H1 (cell line): ENCODE results near the gene MTX1.

ENCODE experiments used
- BCL11A ChIP-seq, 2 experiments: IDR thresholded peaks; one replicate each; pipeline ENCODE4 v1.6.1; 2011; ENCODE audit warnings: low read depth in 2 of 2, low read length in 2 of 2, mild to moderate bottlenecking in 2 of 2
- CBX5 ChIP-seq: fragments of 300-800, 300-1000 bp; sonication (generic); IDR thresholded peaks from 2 replicates; pipeline ENCODE4 v1.7.1; 2016; ENCODE audit warnings: antibody characterized with exemption, low read length, low read depth
- CTCF ChIP-seq, 3 experiments: IDR thresholded peaks; 1 replicate in 2 of 3; 2 replicates in 1 of 3; pipeline versions ENCODE4 v1.5.1 to v1.6.1; 2011; ENCODE audit warnings: low read length in 3 of 3, mild to moderate bottlenecking in 3 of 3, inconsistent platforms in 2 of 3, low read depth in 1 of 3, moderate library complexity in 1 of 3; ENCODE audit not compliant: insufficient read depth in 1 of 3; ENCODE audit errors: control extremely low read depth in 1 of 3
- EZH2 ChIP-seq: fragments of 200-600 bp; sonication (generic); IDR thresholded peaks from 2 replicates; pipeline ENCODE4 v1.7.1; 2012; ENCODE audit warnings: low read depth, mild to moderate bottlenecking, moderate library complexity, low read length, inconsistent platforms; ENCODE audit not compliant: severe bottlenecking
- GABPA ChIP-seq: IDR thresholded peaks from 2 replicates; pipeline ENCODE4 v1.6.1; 2011; ENCODE audit warnings: mild to moderate bottlenecking, low read length, moderate library complexity, borderline replicate concordance; ENCODE audit not compliant: insufficient read depth
- JUND ChIP-seq: IDR thresholded peaks from 2 replicates; pipeline ENCODE4 v1.6.1; 2011; ENCODE audit warnings: mild to moderate bottlenecking, improper control_type of control experiment, low read length
- RAD21 ChIP-seq, 2 experiments: IDR thresholded peaks in 1 of 2; conservative IDR thresholded peaks in 1 of 2; 2 replicates each; pipeline ENCODE4 v1.6.1; 2011; ENCODE audit warnings: low read depth in 2 of 2, low read length in 2 of 2, improper control_type of control experiment in 1 of 2, inconsistent platforms in 1 of 2, mild to moderate bottlenecking in 1 of 2, moderate library complexity in 1 of 2
- SIX5 ChIP-seq: IDR thresholded peaks from 2 replicates; pipeline ENCODE4 v1.6.1; 2011; ENCODE audit warnings: mild to moderate bottlenecking, low read depth, low read length
- SP1 ChIP-seq: IDR thresholded peaks from 2 replicates; pipeline ENCODE4 v1.6.1; 2011; ENCODE audit warnings: low read depth, low read length
- TBP ChIP-seq: IDR thresholded peaks from 2 replicates; pipeline ENCODE4 v1.6.1; 2011; ENCODE audit warnings: low read depth, low read length, improper control_type of control experiment
- YY1 ChIP-seq: IDR thresholded peaks from 2 replicates; pipeline ENCODE4 v1.6.1; 2011; ENCODE audit warnings: low read depth, mild to moderate bottlenecking, low read length

GRCh38 chr1:155174324-155175280 is 33.9 kb upstream of the MTX1 start:
- TF ChIP-seq CTCF (IDR thresholded peaks at IDR 0.05; ENCODE audit: control extremely low read depth in 1 of 3, insufficient read depth in 1 of 3, low read depth in 1 of 3, low read length in 3 of 3) = no peak
- TF ChIP-seq TBP = 0 out of 2 replicates have a peak, but pooled peaks have one; percentile 10
- TF ChIP-seq EZH2 = no peak
- TF ChIP-seq GABPA = no peak
- no peak for TF ChIP-seq BCL11A (IDR thresholded peaks at IDR 0.05; ENCODE audit: low read depth in 2 of 2, low read length in 2 of 2)
- no peak for TF ChIP-seq SIX5
- TF ChIP-seq RAD21 (IDR thresholded peaks at IDR 0.05 in 1 of 2, conservative IDR thresholded peaks at IDR 0.05 in 1 of 2; ENCODE audit: low read depth in 2 of 2, low read length in 2 of 2) = no peak
- no peak for TF ChIP-seq JUND
- no peak for TF ChIP-seq SP1
- TF ChIP-seq YY1 = no peak
- TF ChIP-seq CBX5 = no peak
